ENCODE results near the gene PAX5.
"Not testable (repeated sequence)": the region's sequence is repeated elsewhere in the genome, so short reads cannot be mapped to it uniquely, and the experiment has no call there.

The PAX5 gene

GRCh38 chr9:36877239-36877638 lies 156.8 kb downstream of the PAX5 start:
- DNase-seq (ENCODE audit: low read depth), result no peak

- DNase-seq (ENCODE audit: low read depth), result no peak
These were observed 158.0 kb downstream of the PAX5 start for GRCh38 chr9:36876056-36876455.

GRCh38 chr9:36874921-36875320 lies 159.1 kb downstream of the PAX5 start:
- DNase-seq (ENCODE audit: low read depth), result no peak

GRCh38 chr9:36874261-36874660 lies 159.8 kb downstream of the PAX5 start:
- no peak for DNase-seq (ENCODE audit: low read depth)

GRCh38 chr9:36873247-36873875 lies 160.7 kb downstream of the PAX5 start:
- no peak for DNase-seq (ENCODE audit: low read depth)

- no peak for DNase-seq (ENCODE audit: low read depth)
These were observed 161.4 kb downstream of the PAX5 start for GRCh38 chr9:36872641-36873040.

- DNase-seq (ENCODE audit: low read depth), result no peak
These were observed 162.5 kb downstream of the PAX5 start for GRCh38 chr9:36871606-36872005.

GRCh38 chr9:36870960-36871359 lies 163.1 kb downstream of the PAX5 start:
- DNase-seq (ENCODE audit: low read depth), result no peak

GRCh38 chr9:36869605-36870004 lies 164.5 kb downstream of the PAX5 start:
- DNase-seq (ENCODE audit: low read depth), result not testable (repeated sequence)

GRCh38 chr9:36868586-36869282 lies 165.3 kb downstream of the PAX5 start:
- no peak for DNase-seq (ENCODE audit: low read depth)

- DNase-seq (ENCODE audit: low read depth), result no peak
These were observed 166.2 kb downstream of the PAX5 start for GRCh38 chr9:36867672-36868471.

GRCh38 chr9:36867241-36867640 lies 166.8 kb downstream of the PAX5 start:
- DNase-seq (ENCODE audit: low read depth), result no peak

- no peak for DNase-seq (ENCODE audit: low read depth)
These were observed 167.2 kb downstream of the PAX5 start for GRCh38 chr9:36866840-36867239.

- no peak for DNase-seq (ENCODE audit: low read depth)
These were observed 168.1 kb downstream of the PAX5 start for GRCh38 chr9:36865731-36866635.

GRCh38 chr9:36864491-36865410 lies 169.3 kb downstream of the PAX5 start:
- no peak for DNase-seq (ENCODE audit: low read depth)

GRCh38 chr9:36862206-36863145 lies 171.6 kb downstream of the PAX5 start:
- no peak for DNase-seq (ENCODE audit: low read depth)

GRCh38 chr9:36861528-36862205 lies 172.4 kb downstream of the PAX5 start:
- DNase-seq (ENCODE audit: low read depth), result no peak

GRCh38 chr9:36858805-36859375 lies 175.2 kb downstream of the PAX5 start:
- no peak for DNase-seq (ENCODE audit: low read depth)

All from GM04503 (cell line).